GM23338 (cell line): Measurements from ENCODE around the gene SGCG.

Experiments
- CREB1 ChIP-seq: fragments of 250-450 bp; sonication (Bioruptor Pico); IDR thresholded peaks from 2 replicates; pipeline ENCODE4 v1.5.0; 2020; ENCODE audit warnings: low read depth, mild to moderate bottlenecking, moderate library complexity
- CTCF ChIP-seq, 2 experiments: fragments of 200-600 bp in 1 of 2; sonication (generic) in 1 of 2; conservative IDR thresholded peaks; 2 replicates each; pipeline versions ENCODE4 v1.5.1 to v1.6.1; 2016 to 2017; ENCODE audit warnings: antibody characterized with exemption in 2 of 2, low read depth in 2 of 2, mild to moderate bottlenecking in 2 of 2, moderate library complexity in 1 of 2
- ETS1 ChIP-seq: IDR thresholded peaks from 2 replicates; pipeline ENCODE4 v1.6.1; 2016; ENCODE audit warnings: antibody characterized with exemption
- EZH2 ChIP-seq: fragments of 200-600 bp; sonication (generic); IDR thresholded peaks from one replicate; pipeline ENCODE4 v1.8.0; 2017; ENCODE audit warnings: antibody characterized with exemption, mild to moderate bottlenecking, low read depth; ENCODE audit not compliant: unreplicated experiment
- EZH2phosphoT487 ChIP-seq: fragments of 200-600 bp; sonication (generic); IDR thresholded peaks from one replicate; pipeline ENCODE4 v1.8.1; 2018; ENCODE audit warnings: antibody characterized with exemption; ENCODE audit not compliant: unreplicated experiment
- JUNB ChIP-seq: IDR thresholded peaks from one replicate; pipeline ENCODE4 v1.6.1; 2016; ENCODE audit warnings: antibody characterized with exemption; ENCODE audit not compliant: unreplicated experiment
- NANOG ChIP-seq: IDR thresholded peaks from 2 replicates; pipeline ENCODE4 v1.6.1; 2016; ENCODE audit warnings: antibody characterized with exemption, borderline replicate concordance
- POLR2AphosphoS5 ChIP-seq: IDR thresholded peaks from 2 replicates; pipeline ENCODE4 v1.6.1; 2016; ENCODE audit warnings: antibody characterized with exemption, low read depth
- REST ChIP-seq: IDR thresholded peaks from one replicate; pipeline ENCODE4 v1.6.1; 2018; ENCODE audit warnings: antibody characterized with exemption; ENCODE audit not compliant: unreplicated experiment
- STAT1 ChIP-seq: IDR thresholded peaks from one replicate; pipeline ENCODE4 v1.6.1; 2016; ENCODE audit warnings: antibody characterized with exemption; ENCODE audit not compliant: unreplicated experiment
- ZNF331 ChIP-seq: fragments of 250-450 bp; sonication (Bioruptor Pico); IDR thresholded peaks from 2 replicates; pipeline ENCODE4 v1.5.0; 2020; ENCODE audit warnings: low read depth, mild to moderate bottlenecking, moderate library complexity
- ZNF462 ChIP-seq: fragments of 250-450 bp; sonication (Bioruptor Pico); IDR thresholded peaks from 2 replicates; pipeline ENCODE4 v1.5.0; 2020; ENCODE audit warnings: mild to moderate bottlenecking, moderate library complexity

GRCh38 chr13:23330356-23330755 lies 149.6 kb downstream of the SGCG start:
- TF ChIP-seq CTCF (conservative IDR thresholded peaks at IDR 0.05; ENCODE audit: low read depth in 2 of 2) (no peak), EZH2 (no peak), NANOG (no peak), POLR2AphosphoS5 (no peak), STAT1 (no peak), CREB1 (CRISPR knock-in tag) (no peak), REST (no peak), EZH2phosphoT487 (no peak), JUNB (no peak), ZNF331 (CRISPR knock-in tag) (no peak), ETS1 (no peak), ZNF462 (CRISPR knock-in tag) (no peak)
